HCT116 (cell line): ENCODE data around the gene SLC5A5. TPM values are rescaled to one million over a fixed set of nuclear protein-coding genes. Genes with fewer than 3 reads are reported as not detected.

Source experiments
- ATAC-seq: fragments of 200-7000 bp; cut with Tn5 transposase; 2 replicates; pipeline ENCODE4 v1.9.1; 2020; ENCODE audit warnings: mild to moderate bottlenecking, moderate library complexity
- BruUV-seq: library from RNA; stranded (reverse); fragments of 400-500 nt; replicated peaks from 2 replicates; lab custom pipeline; 2021; lab: Mats Ljungman, UMichigan
- CTCF ChIA-PET: fragments of 300-600 bp; sonication (Branson Sonifier 250); formaldehyde crosslinking; loops from one replicate; lab custom pipeline; 2021; ENCODE audit warnings: antibody characterized with exemption; lab: Charles Lee
- POLR2A ChIA-PET: fragments of 300-600, 350-600 bp; sonication (Branson Sonifier 250); formaldehyde crosslinking; loops from one replicate; lab custom pipeline; 2021; ENCODE audit warnings: antibody characterized with exemption; lab: Charles Lee
- RAD21 ChIA-PET, 2 experiments: fragments of 300-600 bp; sonication (Branson Sonifier 250); formaldehyde crosslinking; loops; one replicate each; lab custom pipeline; 2023; ENCODE audit warnings: low total read pairs in 2 of 2; ENCODE audit not compliant: uncharacterized antibody in 2 of 2, unreplicated experiment in 2 of 2, low non-redundant PET in 1 of 2; lab: Charles Lee
- DNase-seq: peaks from one replicate; pipeline ENCODE4 v3.0.0-alpha.2; 2010; ENCODE audit warnings: low read depth, low spot score
- H2AFZ ChIP-seq: fragments of 200-600 bp; shearing (Covaris generic), sonication (generic); 2 replicates; pipeline ENCODE4 v1.6.1; 2017; ENCODE audit warnings: low read depth, mixed run types, mixed read lengths, antibody characterized with exemption, low read length; ENCODE audit not compliant: poor library complexity, severe bottlenecking
- H3K27ac ChIP-seq: 2 replicates; pipeline ENCODE4 v1.5.1; 2012; ENCODE audit warnings: low read depth, low read length
- H3K27me3 ChIP-seq: fragments of 200-600 bp; sonication (generic); 2 replicates; pipeline ENCODE4 v1.6.1; 2016; ENCODE audit warnings: mixed run types, low read length, mixed read lengths; ENCODE audit not compliant: insufficient read depth
- H3K36me3 ChIP-seq, 2 experiments: fragments of 200-500 bp in 1 of 2; fragments of 200-600 bp in 1 of 2; sonication (Bioruptor generic) in 1 of 2; sonication (generic) in 1 of 2; 2 replicates each; pipeline versions ENCODE4 v1.5.1 to v1.6.1; 2014 to 2016; ENCODE audit warnings: low read length in 2 of 2, inconsistent platforms in 1 of 2, mixed read lengths in 1 of 2, mixed run types in 1 of 2; ENCODE audit not compliant: insufficient read depth in 2 of 2, control insufficient read depth in 1 of 2
- H3K4me1 ChIP-seq, 2 experiments: fragments of 200-600 bp in 1 of 2; sonication (generic) in 1 of 2; 2 replicates each; pipeline versions ENCODE4 v1.5.1 to v1.6.1; 2012 to 2017; ENCODE audit warnings: low read length in 2 of 2, inconsistent platforms in 1 of 2, mild to moderate bottlenecking in 1 of 2, mixed read lengths in 1 of 2, mixed run types in 1 of 2, moderate library complexity in 1 of 2; ENCODE audit not compliant: insufficient read depth in 2 of 2, control insufficient read depth in 1 of 2
- H3K4me2 ChIP-seq: fragments of 200-600 bp; sonication (generic); 2 replicates; pipeline ENCODE4 v1.6.1; 2017; ENCODE audit warnings: mixed run types, low read length, mixed read lengths
- H3K4me3 ChIP-seq, 2 experiments: fragments of 200-600 bp in 1 of 2; sonication (generic) in 1 of 2; replicated peaks in 1 of 2; 2 replicates each; pipeline ENCODE4 v1.5.1; 2011 to 2016; ENCODE audit warnings: low read length in 2 of 2, control low read depth in 1 of 2, low read depth in 1 of 2, mild to moderate bottlenecking in 1 of 2, mixed read lengths in 1 of 2, mixed run types in 1 of 2
- H3K79me2 ChIP-seq: fragments of 200-600 bp; sonication (generic); 2 replicates; pipeline ENCODE4 v1.6.1; 2017; ENCODE audit warnings: mild to moderate bottlenecking, mixed run types, low read length, moderate library complexity, mixed read lengths; ENCODE audit not compliant: insufficient read depth
- H3K9ac ChIP-seq: fragments of 200-600 bp; sonication (generic); 2 replicates; pipeline ENCODE4 v1.6.1; 2016; ENCODE audit warnings: low read length, mixed read lengths
- H3K9me2 ChIP-seq: fragments of 200-600 bp; sonication (generic), shearing (Covaris generic); 2 replicates; pipeline ENCODE4 v1.6.1; 2017; ENCODE audit warnings: mixed run types, mild to moderate bottlenecking, moderate library complexity; ENCODE audit not compliant: insufficient read depth
- H3K9me3 ChIP-seq, 2 experiments: fragments of 200-500 bp in 1 of 2; fragments of 200-600 bp in 1 of 2; sonication (Bioruptor generic) in 1 of 2; sonication (generic) in 1 of 2; 2 replicates each; pipeline ENCODE4 v1.6.1; 2014 to 2017; ENCODE audit warnings: low read length in 2 of 2, mixed read lengths in 2 of 2, inconsistent platforms in 1 of 2, low read depth in 1 of 2, mild to moderate bottlenecking in 1 of 2, mixed run types in 1 of 2, moderate library complexity in 1 of 2; ENCODE audit not compliant: control insufficient read depth in 1 of 2, insufficient read depth in 1 of 2
- H4K20me1 ChIP-seq: fragments of 200-600 bp; sonication (generic), shearing (Covaris generic); 2 replicates; pipeline ENCODE4 v1.6.1; 2017; ENCODE audit warnings: mixed run types, mild to moderate bottlenecking, moderate library complexity; ENCODE audit not compliant: insufficient read depth
- CTCF ChIP-seq, 3 experiments: fragments of 200-600 bp in 1 of 3; sonication (generic) in 1 of 3; IDR thresholded peaks in 2 of 3; conservative IDR thresholded peaks in 1 of 3; 2 replicates each; pipeline ENCODE4 v1.5.1; 2012 to 2017; ENCODE audit warnings: low read depth in 2 of 3, low read length in 2 of 3, antibody characterized with exemption in 1 of 3, borderline replicate concordance in 1 of 3, control low read depth in 1 of 3, mild to moderate bottlenecking in 1 of 3, mixed read lengths in 1 of 3, mixed run types in 1 of 3, moderate library complexity in 1 of 3; ENCODE audit not compliant: insufficient read depth in 1 of 3
- MAX ChIP-seq: IDR thresholded peaks from 2 replicates; pipeline ENCODE4 v1.6.1; 2012
- POLR2AphosphoS5 ChIP-seq: IDR thresholded peaks from 2 replicates; pipeline ENCODE4 v1.6.1; 2011; ENCODE audit warnings: mild to moderate bottlenecking, low read depth, low read length, moderate library complexity
- TCF7L2 ChIP-seq: IDR thresholded peaks from 2 replicates; pipeline ENCODE4 v1.7.0; 2011; ENCODE audit warnings: borderline replicate concordance, inconsistent platforms; ENCODE audit not compliant: insufficient read depth, insufficient read length; ENCODE audit errors: extremely low read depth
- YY1 ChIP-seq: IDR thresholded peaks from 2 replicates; pipeline ENCODE4 v1.6.1; 2011; ENCODE audit warnings: low read length, low read depth, moderate library complexity, mild to moderate bottlenecking; ENCODE audit not compliant: insufficient replicate concordance; ENCODE audit errors: extremely low read depth
- ZFX ChIP-seq: fragments of 450-650 bp; IDR thresholded peaks from 2 replicates; pipeline ENCODE4 v1.6.1; 2017
- intact Hi-C: fragments of 100-400 bp; cut with micrococcal nuclease; formaldehyde crosslinking; loops from 2 replicates; pipeline ENCODE4 v1.10.0; 2022
- total RNA-seq: library from RNA; stranded (reverse); gene quantifications from one replicate; pipeline ENCODE4 v1.2.1, GENCODE V29; 2021; ENCODE audit not compliant: unreplicated experiment

The SLC5A5 gene
- total RNA-seq, 1 experiment from 2014 or later: 0.59 TPM

GRCh38 chr19:17829855-17830566, 41.7 kb upstream of the SLC5A5 start:
- Histone ChIP-seq H3K4me3 (peak overlapping the region; percentile 52 to 68), H3K36me3 (no peaks in the 10 kb centered on the region), H3K4me2 (peak overlapping the region; percentile 95), H3K9me2 (no peaks in the 10 kb centered on the region), H3K9me3 (no peaks in the 10 kb centered on the region), H4K20me1 (no peaks in the 10 kb centered on the region), H3K27ac (peak overlapping the region; percentile 97), H3K4me1 (peaks cover 12 to 26% of the 10 kb centered on the region in 2 experiments), H2AFZ (peak overlapping the region; percentile 23), H3K9ac (peak overlapping the region; percentile 71), H3K79me2 (no peaks in the 10 kb centered on the region), H3K27me3 (no peaks in the 10 kb centered on the region)
- TF ChIP-seq MAX: peak; percentile 54; the same call in 1 of the 2 replicates
- TF ChIP-seq TCF7L2: peak; percentile 15
- no peak for TF ChIP-seq YY1
- TF ChIP-seq CTCF (IDR thresholded peaks at IDR 0.05 in 2 of 3, conservative IDR thresholded peaks at IDR 0.05 in 1 of 3; ENCODE audit: borderline replicate concordance in 1 of 3, insufficient read depth in 1 of 3, low read depth in 2 of 3, low read length in 2 of 3): 0 out of 6 replicates have a peak, but pooled peaks of 1 of the 3 experiments have one; percentile 16
- peak; percentile 52 for TF ChIP-seq POLR2AphosphoS5
- TF ChIP-seq ZFX: no peak
- RAD21 ChIA-PET: interaction anchor here (0.6 to 1.0 kb wide), 3 partner anchors 13 to 28 kb away, joined by 3 to 4 read pairs (median 3); no protein-coding TSS in a partner anchor
- CTCF ChIA-PET: interaction anchor here (0.6 to 1.4 kb wide), 8 partner anchors 10 to 389 kb away, joined by 3 to 17 read pairs (median 4); partner anchors contain the start of gene RPL18A
- POLR2A ChIA-PET: interaction anchor here (0.6 to 2.4 kb wide), 10 partner anchors 12 to 177 kb away, joined by 3 to 37 read pairs (median 5); partner anchors contain the start of genes B3GNT3 and RPL18A
- intact Hi-C loops: no loop called here
- BruUV-seq: TSS peak; percentile 47
- ATAC-seq: peak; percentile 79
- DNase-seq: peak; percentile 72
